ENCODE measurements around the gene ADAMTS2. TPM values are rescaled to one million over a fixed set of nuclear protein-coding genes. Genes with fewer than 3 reads are reported as not detected.

Gene ADAMTS2
- total and polyA plus RNA-seq, 2 donors from 2014 or later: 2.0 to 13.6 TPM

DNA sequence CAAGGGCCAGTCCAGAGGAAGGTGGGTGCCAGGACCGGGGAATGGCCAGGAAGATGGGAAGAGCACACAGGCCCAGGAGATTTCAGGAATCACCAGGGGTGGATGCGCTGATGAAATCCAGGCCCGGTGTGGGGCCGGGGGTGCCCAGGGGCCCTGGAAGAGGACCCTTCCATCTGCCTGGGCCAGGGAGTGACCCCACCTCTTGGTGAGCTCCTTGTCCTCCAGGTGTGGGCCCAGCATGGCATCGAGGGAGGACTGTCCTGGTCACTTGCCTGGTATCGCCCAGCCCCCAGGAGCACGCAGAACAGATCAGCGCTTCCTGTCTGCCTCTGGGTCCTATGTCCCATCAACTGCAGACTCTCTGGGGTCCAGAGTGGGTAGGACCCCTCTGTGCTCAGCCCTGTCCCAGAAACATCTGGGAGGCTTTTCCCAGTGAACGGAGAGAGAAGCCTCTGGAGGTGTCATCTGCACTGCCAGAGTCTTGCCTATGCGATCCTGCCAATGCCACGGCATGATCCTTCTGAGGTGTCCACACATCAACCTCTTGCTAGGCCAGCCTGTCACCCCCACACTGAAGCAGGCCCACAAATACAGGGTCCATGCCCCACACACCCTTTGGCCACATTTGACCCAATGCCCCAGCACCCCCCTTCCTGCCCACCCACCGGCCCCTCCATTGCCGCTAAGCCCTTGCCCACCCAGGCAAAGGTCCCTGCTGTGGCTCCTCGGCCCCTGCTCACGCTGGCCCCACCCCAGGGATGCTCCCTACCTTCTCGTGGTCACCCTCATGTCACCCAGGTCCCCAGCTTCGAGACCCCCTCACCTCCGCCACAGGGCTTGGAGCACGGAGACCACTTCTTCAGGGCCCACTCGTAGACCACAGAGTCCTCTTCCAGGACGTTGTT, 217.9 kb downstream of the ADAMTS2 start:
- H3K9me3 ChIP-seq (ENCODE audit: control insufficient read depth in 2 of 3, insufficient read depth in 1 of 3, low read length in 3 of 3): no peaks in the 10 kb centered on the region
- TF ChIP-seq, protein P1, sequence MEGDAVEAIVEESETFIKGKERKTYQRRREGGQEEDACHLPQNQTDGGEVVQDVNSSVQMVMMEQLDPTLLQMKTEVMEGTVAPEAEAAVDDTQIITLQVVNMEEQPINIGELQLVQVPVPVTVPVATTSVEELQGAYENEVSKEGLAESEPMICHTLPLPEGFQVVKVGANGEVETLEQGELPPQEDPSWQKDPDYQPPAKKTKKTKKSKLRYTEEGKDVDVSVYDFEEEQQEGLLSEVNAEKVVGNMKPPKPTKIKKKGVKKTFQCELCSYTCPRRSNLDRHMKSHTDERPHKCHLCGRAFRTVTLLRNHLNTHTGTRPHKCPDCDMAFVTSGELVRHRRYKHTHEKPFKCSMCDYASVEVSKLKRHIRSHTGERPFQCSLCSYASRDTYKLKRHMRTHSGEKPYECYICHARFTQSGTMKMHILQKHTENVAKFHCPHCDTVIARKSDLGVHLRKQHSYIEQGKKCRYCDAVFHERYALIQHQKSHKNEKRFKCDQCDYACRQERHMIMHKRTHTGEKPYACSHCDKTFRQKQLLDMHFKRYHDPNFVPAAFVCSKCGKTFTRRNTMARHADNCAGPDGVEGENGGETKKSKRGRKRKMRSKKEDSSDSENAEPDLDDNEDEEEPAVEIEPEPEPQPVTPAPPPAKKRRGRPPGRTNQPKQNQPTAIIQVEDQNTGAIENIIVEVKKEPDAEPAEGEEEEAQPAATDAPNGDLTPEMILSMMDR (IDR thresholded peaks at IDR 0.05; ENCODE audit: borderline replicate concordance, extremely low read depth, insufficient read depth): no peak
- H3K4me1 ChIP-seq (ENCODE audit: control insufficient read depth in 2 of 3, insufficient read depth in 2 of 3, low read depth in 1 of 3, low read length in 3 of 3): no peaks in the 10 kb centered on the region
- no peak overlapping the region for H3K27ac ChIP-seq (ENCODE audit: low read depth in 2 of 2, low read length in 2 of 2)
- no peaks in the 10 kb centered on the region for H3K27me3 ChIP-seq (ENCODE audit: control insufficient read depth, insufficient read depth, low read length)
- intact Hi-C loops (cut with DNase I): no loop called here
- H3K4me3 ChIP-seq (ENCODE audit: low read length in 3 of 3): no peak overlapping the region
- H3K36me3 ChIP-seq (ENCODE audit: control insufficient read depth in 2 of 3, insufficient read depth in 3 of 3, low read length in 3 of 3): no peaks in the 10 kb centered on the region
- no peak overlapping the region for H3K9ac ChIP-seq (ENCODE audit: low read length in 3 of 3)
- peak in 1 of 5 donors; percentile 61 for DNase-seq
- FAIRE-seq: no peak

- TF ChIP-seq, protein P1 (IDR thresholded peaks at IDR 0.05; ENCODE audit: borderline replicate concordance, extremely low read depth, insufficient read depth): no peak
- Histone ChIP-seq H3K9me3 (ENCODE audit: control insufficient read depth in 2 of 3, insufficient read depth in 1 of 3, low read length in 3 of 3) (no peaks in the 10 kb centered on the region), H3K4me1 (ENCODE audit: control insufficient read depth in 2 of 3, insufficient read depth in 2 of 3, low read depth in 1 of 3, low read length in 3 of 3) (no peaks in the 10 kb centered on the region), H3K27ac (ENCODE audit: low read depth in 2 of 2, low read length in 2 of 2) (no peak overlapping the region), H3K9ac (ENCODE audit: low read length in 3 of 3) (no peak overlapping the region), H3K4me3 (ENCODE audit: low read length in 3 of 3) (no peak overlapping the region), H3K36me3 (ENCODE audit: control insufficient read depth in 2 of 3, insufficient read depth in 3 of 3, low read length in 3 of 3) (no peaks in the 10 kb centered on the region), H3K27me3 (ENCODE audit: control insufficient read depth, insufficient read depth, low read length) (no peaks in the 10 kb centered on the region)
- intact Hi-C loops (cut with DNase I): no loop called here
- DNase-seq (peak in 1 of 5 donors; percentile 62), FAIRE-seq (no peak)
Measured at GRCh38 chr5:179126506-179126991, 218.7 kb downstream of the ADAMTS2 start.

DNA sequence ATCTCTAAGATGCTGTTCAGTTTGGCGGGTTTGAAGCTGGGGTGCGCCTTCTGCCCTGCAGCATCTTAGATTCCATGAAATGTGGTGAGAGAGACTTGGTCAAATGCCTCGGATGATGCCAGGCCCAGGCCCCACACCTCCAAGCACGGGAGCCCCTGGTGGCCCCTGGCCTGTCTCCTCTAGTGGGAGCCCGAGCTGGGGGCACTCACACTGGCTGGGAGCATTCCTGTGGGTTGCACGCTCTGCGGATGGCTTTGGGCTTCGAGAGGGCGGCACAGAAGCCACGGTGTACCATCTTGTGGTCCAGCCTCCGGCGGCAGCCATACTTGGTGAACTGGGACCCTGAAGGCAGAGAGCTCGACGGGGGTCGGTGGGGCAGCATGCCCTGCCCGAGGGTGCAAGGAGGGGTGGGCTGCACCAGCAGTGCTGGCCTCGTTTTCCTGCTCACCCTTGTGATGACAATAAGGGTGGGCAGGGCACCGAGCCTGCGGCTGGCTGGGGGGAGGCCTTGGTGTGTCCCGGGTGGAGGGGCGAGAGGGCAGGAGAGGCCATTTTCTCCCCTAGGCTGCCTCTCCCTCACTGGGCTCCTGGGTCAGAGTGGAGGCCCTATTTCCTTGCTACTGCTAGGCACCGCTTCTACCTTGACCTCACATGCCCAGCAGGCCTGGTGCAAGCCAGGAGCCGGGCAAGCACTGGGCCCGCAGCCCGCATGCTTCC, 219.3 kb downstream of the ADAMTS2 start:
- FAIRE-seq (no peak), DNase-seq (peak in 1 of 5 donors; percentile 65)
- Histone ChIP-seq H3K9ac (ENCODE audit: low read length in 3 of 3) (no peak overlapping the region), H3K4me3 (ENCODE audit: low read length in 3 of 3) (no peak overlapping the region), H3K9me3 (ENCODE audit: control insufficient read depth in 2 of 3, insufficient read depth in 1 of 3, low read length in 3 of 3) (no peaks in the 10 kb centered on the region), H3K27me3 (ENCODE audit: control insufficient read depth, insufficient read depth, low read length) (no peaks in the 10 kb centered on the region), H3K4me1 (ENCODE audit: control insufficient read depth in 2 of 3, insufficient read depth in 2 of 3, low read depth in 1 of 3, low read length in 3 of 3) (no peaks in the 10 kb centered on the region), H3K36me3 (ENCODE audit: control insufficient read depth in 2 of 3, insufficient read depth in 3 of 3, low read length in 3 of 3) (no peaks in the 10 kb centered on the region), H3K27ac (ENCODE audit: low read depth in 2 of 2, low read length in 2 of 2) (no peak overlapping the region)
- TF ChIP-seq, protein P1 (IDR thresholded peaks at IDR 0.05; ENCODE audit: borderline replicate concordance, extremely low read depth, insufficient read depth): no peak
- intact Hi-C loops (cut with DNase I): no loop called here

Data from kidney (tissue), 14 donors.